Germinal center (tissue), 1 donor: ENCODE results near the gene WAPL.

ENCODE experiments used
- DNase-seq: peaks from one replicate; pipeline ENCODE4 v3.0.0; 2012; ENCODE audit warnings: mixed read lengths, low spot score

WAPL gene

DNA sequence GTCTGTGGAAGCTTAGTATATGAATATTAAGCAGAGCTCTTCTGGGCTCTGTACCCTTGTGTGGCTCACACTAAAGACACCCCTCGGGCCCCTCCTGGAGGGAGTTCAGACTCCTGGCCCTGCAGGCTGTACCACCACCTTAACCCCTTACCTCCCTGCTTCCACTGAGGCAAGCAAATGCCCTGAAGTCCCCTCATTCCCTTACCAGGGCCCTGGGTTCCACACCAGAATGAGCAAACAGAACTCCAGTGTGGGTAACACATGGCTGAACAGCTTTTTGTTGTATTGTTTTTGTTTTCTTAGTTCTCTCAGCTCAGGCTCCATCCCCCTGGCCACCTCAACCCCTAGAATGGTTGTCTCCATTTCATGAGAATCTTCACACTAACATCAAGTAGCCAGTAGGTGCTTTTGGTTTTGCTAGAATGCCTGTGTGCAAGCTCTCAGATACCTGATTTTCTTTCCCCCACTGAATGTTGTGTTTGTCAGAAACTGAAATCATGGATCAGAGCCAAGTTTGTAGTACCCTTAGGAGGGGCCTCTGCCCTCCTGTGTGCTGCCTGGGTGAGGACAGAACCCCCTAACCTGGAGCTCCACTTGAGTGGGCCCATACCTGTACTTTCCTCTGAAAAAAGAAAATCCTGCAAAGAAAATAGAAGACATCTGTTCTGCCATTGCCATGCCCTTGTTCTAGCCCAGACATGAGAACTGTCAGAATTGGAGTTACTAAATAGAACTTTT is 2.8 kb upstream of the WAPL start:
- DNase-seq: no peak

DNA sequence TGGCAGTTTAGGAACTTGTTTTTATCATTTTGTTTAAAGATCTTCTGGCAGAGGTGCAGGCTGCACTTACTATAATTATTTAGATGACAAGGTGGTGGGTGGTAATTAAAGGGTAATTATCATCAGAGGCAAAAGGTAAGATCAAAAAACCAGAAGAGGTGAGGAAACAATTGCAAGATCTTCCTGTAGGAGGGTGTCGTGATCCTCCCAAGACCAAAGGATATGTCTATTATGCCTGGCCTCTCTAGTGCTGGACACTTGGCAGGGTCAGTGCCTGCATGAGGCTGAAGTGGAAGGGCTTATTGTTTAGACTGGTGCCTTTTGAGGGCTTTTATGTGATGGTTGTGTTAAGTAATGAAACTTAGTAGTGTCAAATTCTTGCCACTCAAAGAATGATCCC is 1.8 kb upstream of the WAPL start:
- no peak for DNase-seq

DNA sequence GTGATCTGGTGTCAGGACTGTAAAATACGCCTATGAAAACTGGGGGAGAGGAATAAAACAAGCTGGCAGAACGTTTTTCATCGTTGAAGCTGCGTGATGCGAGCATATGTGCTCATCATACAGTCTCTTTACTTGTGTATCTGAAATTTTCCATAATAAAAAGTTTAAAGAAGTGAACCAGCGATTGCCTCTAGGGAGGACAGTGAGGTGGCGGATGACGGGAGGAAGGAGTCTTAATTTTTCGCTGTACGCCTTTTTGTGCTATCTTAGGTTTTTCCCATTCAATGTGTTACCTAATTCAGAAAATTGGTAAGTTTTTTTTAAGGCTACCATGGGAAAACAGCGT is 891 bp upstream of the WAPL start:
- no peak for DNase-seq

DNA sequence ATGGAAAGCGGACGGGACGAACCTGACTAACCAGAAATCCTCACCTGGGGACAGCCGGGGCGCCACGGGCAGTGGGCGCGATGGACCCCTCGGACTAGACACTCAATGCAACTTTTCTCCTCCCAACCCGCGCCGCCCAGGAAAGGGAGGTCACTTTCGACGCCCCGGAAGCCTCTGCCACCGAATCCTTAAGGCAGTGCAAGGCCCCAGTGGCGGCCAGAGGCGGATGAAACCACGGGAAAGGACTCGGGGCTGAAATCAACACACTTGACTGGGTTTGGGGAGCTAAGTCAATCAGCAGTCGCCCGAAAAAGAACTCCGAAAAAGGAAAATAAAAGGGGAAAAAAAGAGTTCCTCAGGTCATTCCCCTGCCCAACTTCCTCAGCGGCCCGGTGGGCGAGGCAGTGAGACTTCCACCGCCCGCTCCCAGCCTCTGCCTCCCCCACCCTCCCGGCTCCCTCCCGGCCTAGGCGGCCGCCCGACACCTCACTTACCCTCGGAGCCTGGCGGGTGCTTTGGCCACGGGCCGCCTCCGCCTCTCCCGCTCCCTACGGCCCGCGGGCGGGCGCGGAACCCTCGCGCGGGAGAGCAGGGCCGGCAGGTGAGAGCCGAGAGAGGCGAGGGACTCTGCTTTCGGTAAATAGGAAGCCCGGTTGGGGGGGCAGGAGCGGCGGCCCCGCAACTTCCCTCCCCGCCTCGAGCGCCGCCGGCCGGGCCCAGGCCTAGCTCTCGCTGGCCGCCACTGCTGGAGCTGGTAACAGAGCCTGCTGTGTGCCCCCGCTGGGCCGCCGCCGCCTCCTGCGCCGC is 518 bp downstream of the WAPL start:
- peak; percentile 73 for DNase-seq

DNA sequence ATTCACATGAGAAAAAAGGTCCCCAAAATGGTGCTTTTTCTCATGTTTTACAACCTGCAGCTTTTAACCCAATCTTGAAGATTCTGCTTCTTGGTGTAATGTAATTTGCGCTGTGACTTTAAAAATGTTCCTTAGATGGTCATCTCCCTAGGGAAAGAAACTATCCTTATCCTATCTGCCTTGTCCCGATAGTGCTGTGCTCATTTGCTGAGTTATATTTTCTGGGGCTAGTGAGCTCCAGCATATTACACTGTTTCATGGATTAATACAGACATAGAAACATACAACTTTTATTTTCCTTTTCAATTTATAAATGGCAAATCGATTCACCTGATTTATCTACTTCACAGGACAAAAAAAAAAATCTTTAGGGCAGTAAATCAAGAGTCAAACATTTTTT is 2.8 kb downstream of the WAPL start:
- no peak for DNase-seq

DNA sequence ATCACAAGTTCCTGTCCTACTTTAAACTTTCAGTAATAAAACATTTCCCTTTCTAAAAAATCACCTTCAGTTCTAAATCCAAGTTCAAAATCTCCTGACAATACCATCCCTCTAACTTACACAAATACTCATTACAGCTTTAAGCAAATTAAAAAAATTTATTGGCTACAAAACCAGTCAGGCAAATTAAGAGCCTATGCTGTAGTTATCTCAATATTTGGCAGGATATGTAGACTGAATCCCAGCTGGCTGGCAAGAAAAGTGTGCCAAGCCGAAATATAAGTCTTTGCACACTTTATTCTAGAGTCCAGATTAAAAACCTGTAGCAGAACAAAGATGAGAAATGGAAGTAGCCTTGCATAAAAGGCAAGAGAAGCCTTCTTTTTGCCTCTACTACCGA is 9.5 kb downstream of the WAPL start:
- DNase-seq: no peak

DNA sequence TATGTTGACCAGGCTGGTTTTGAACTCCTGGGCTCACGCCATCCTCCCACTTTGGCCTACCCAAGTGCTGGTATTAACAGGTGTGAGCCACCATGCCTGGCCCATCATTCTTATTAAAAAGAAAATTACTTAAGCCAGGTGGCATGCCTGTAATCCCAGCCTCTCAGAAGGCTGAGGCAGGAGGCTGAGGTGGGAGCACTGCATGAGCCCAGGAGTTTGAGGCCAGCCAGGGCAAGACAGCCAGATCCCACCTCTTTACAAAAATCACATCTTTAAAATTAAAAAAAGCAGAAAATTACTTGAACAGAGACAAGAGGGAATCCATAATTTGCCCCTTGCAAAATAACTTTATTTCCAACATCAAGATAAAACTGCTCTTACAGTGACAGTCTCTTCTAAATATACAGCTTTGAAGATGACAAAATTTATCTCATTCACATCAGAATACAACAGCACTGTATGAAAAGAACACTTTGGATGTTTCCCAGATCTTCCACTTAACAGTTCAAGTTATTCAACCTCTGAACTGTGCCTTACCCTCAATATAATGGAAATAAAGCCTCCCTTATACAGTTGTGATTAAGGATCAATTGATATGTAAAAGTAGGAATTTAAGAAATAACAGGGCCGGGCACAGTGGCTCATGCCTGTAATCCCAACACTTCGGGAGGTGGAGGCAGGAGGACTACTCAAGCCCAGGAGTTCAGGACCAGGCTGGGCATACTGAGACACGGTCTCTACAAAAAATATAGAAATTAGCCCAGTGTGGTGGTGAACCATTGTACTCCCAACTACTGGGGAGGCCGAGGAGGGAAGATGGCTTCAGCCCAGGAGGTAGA is 10.3 kb downstream of the WAPL start:
- DNase-seq: no peak

DNA sequence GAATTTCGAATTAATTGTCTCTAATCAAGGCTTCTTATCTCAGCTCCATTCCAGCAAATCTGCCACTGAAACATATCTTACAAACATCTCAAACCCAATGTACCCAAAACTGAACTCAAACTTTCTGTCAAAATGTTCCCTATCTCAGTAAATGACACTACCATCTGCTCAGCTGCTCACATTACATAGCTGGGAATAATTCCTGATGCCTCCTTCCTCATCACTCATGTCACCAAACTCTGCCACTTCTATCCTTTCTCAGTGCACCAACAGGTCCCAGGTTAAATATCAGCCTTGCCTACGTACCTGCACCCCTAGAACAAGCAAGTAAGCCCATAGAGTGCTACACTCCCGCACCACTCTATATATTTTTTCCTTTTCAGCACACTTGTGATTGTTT is 12.4 kb downstream of the WAPL start:
- no peak for DNase-seq

DNA sequence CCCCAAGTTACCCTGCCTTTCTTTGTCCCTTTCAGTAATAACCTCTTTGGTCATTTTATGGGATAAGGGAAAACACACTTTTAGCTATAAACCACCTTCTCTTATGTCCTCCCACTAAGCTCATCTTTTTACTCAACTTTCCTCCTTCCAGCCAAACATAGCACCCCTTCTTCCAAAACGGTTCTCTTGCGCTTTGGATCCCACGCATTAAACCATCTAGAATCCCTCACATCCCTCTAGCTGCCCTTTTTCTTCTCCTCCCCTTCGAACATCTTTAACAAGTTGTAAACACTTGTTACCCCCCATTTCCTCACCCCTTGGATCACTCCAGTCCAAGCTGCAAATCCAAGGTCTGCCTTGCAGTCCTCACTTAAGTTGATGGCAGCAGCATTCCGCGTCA is 13.4 kb downstream of the WAPL start:
- DNase-seq: no peak

DNA sequence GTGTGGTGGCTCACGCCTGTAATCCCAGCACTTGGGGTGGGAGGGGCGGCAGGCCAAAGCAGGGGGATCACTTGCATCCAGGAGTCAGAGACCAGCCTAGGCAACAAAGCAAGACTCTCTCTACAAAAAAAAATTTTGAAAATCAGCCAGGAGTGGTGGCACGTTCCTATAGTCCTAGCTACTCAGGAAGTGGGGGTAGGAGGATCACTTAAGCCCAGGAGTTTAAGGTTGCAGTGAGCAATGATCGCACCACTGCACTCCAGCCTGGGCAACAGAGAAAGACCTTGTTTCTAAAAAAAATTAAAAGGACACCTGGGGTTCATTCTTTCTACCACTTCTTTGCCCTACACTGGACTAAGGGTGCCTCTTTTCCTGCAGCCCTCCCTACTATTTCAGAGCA is 15.1 kb downstream of the WAPL start:
- no peak for DNase-seq

DNA sequence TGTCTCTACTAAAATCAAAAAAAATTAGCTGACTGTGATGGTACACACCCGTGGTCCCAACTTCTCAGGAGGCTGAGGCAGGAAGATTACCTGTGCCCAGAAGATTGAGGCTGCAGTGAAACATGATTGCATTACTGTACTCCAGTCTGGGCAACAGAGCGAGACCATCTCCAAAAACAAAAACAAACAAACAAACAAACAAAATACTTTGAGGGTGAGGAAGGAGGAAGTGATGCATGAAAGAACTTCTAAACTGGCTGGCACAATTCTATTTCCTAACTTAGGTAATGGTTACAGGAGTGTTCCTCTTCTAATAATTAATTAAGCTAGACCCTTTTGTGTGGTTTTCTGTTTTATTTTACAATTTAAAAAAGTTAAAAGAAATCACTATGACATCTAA is 15.5 kb downstream of the WAPL start:
- DNase-seq: no peak

DNA sequence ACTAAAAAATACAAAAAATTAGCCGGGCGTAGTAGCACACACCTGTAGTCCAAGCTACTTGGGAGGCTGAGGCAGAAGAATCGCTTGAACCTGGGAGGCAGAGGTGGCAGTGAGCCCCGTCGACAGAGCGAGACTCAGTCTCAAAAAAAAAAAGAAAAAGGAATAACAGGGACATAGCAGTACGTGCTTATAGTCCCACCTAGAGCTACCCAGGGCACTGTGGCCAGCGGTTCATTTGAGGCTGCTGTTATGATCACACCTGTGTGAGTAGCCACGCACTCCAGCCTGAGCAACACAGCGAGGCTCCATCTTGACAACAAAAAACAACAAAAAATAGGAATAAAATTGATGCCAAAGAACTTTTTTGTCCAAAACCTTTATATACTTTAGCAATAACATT is 17.1 kb downstream of the WAPL start:
- DNase-seq: no peak

DNA sequence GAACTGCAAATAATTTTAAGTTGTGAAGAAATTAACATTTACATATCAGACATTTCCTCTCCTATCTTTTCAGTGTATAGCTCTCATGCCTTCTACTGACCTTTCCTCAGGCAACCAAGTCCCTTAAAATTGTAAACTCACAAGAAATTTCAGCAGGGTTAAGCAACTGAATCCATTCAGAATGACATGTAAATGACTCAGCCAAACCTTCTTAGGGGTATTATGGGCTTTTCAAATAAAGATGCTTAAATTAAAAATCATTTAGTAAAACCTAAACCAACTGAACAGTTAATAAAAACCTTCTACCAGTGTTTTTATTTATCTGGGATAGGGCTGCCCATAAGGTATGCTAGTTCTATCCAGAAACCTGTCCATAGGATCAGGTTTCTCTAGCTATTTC is 20.7 kb downstream of the WAPL start:
- DNase-seq: no peak

DNA sequence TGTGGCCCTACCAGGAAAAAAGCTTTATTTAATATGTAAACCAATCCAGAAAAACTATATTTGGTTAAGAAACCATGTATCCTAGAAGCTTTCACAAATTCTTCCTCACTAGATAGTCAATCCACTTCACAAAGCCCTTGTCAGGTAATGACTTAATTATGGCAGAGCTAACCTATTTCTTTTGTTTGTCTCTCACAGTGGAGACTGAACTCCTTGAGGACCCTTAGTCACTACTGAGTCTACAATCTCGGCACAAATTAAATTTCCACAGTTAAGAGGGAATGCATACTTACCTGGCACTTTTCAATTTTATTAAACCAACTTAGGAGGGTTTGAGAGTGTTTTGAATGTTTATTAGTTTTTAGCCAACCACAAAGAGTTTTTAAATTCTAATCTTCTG is 23.0 kb downstream of the WAPL start:
- no peak for DNase-seq

DNA sequence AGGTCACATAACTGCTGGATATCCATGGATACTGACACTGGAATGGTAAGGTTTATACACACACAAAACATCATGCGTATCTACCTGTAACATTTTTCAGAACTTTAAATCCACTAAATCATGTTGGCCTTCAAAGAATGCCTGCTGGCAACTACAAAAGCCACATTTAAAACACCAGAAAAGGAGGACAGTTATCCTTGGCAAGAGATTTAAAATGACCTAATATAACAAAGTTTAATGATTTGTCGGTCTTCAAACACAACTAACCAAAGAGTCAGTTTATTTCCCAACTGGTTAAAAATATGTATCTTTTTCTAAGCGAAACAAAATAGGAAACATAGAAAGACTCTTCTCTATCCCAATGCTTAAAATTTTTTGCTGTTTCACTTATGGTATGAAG is 24.0 kb downstream of the WAPL start:
- DNase-seq: no peak

DNA sequence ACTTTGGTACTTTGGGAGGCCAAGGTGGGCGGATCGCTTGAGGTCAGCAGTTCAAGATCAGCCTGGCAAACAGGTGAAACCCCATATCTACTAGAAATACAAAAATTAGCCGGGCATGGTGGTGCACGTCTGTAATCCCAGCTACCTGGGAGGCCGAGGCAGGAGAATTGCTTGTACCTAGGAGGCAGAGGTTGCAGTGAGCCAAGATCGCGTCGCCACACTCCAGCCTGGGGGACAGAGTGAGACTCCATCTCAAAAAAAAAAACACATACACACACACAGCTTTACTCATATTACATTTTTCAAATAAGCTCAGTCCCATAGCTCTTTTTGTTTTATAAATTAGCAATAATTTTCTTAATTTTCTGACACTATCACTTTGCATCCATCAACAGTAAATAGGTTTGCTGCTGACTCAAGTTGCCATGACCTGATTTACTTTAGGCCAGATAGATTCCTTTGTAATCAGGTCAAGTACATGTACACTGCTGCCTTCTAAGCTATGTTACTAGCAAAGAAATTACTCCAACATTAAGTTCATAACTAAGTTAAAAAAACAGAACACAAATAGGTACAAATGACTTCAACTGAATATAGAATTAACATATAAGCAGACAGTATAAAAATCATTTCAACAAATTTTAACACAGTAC is 31.5 kb downstream of the WAPL start:
- no peak for DNase-seq

DNA sequence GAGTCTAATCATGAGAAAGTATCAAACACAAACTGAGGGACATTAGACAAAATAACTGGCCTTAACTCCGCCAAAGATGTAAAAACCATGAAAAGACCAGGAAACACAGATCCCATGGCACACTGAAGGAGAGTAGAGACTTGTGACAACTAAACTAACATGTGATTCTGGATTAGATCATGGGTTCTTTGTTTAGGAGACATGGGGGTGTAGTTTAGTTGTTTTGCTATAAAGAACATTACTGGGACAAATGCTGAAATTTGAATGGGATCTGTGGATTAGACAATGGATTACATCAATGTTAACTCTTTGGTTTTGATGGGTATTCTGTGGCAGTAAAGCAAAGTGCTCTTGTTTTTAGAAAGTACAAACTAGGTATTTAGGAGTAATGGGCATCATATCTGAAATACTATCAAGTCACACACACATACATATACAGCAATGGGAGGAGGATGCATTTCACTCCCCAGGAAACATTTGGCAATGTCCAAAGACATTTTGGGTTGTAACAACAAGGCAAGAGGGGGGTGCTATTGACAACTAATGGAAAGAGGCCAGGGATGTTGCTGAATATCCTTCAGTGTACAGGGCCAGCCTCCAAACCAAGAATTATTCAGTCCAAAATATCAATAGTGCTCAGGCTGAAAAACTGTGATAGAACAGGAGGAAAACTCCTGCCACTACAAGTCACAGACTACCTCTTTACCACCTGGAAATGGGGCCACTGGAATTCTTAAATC is 32.4 kb downstream of the WAPL start:
- no peak for DNase-seq

DNA sequence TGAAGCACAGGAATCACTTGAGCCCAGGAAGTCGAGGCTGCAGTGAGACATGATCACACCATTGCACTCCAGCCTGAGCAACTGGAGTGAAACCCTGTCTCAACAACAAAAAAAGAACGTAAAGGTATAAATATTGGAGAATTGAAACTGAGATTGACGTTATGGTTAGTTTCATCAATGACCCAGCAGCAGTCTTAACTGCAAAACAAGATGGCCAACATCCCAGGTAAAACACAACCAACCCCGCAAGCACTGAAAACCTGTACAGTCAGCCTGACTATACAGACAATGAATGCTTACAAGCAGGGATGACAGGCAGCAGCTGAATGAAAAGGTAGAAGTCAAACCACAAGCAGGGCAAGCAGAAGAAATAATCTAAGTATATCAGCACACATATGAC is 34.7 kb downstream of the WAPL start:
- no peak for DNase-seq

DNA sequence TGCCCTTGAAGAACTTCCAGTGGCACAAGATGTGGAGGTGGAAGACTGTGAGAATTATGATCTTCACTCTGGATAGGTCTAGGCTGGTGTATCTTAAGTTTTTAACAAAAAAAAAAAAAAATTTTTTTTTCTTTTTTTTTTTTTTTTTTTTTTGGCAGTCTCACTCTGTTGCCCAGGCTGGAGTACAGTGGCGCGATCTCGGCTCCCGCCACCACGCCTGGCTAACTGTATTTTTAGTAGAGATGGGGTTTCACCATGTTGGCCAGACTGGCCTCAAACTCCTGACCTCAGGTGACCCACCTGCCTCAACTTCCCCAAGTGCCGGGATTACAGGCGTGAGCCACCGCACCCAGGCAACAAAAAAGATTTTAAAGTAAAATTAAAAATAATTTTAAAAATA is 37.9 kb downstream of the WAPL start:
- DNase-seq: no peak

DNA sequence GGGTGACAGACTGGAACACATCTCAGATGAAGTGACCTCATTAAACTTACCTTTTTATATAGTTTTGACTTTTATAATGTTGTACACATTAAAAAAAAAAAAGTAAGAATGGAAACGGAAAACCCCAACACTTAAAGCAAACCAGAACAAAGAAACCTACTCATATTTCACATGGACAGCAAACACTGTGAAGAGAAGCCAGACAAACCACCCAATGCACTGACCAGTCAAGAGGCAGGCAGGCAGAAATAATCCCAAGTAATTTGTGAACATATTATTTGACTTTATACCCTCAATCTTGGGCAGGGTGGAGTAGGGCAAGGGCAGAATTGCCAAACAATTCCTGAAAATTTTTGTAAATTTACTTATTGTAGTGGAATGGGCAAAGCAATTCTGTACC is 39.8 kb downstream of the WAPL start:
- DNase-seq: no peak

DNA sequence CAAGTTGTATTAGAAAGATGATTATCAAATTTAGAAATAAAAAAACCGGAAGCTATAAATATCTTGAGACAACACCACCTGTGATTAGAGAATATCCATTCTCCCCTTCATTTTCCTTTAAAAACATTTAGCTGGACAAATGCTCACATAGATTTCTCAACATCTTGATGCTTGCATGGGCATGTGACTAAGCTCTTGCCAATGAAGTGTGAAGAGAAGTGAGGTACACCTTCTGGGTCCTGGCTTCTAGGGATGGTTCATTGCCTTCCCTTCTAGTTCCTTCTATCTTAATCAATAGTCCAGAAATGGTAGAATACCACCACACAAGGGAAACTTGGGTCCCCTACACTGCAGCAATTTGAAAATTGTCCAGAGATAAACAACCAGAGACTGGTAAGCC is 41.0 kb downstream of the WAPL start:
- no peak for DNase-seq

DNA sequence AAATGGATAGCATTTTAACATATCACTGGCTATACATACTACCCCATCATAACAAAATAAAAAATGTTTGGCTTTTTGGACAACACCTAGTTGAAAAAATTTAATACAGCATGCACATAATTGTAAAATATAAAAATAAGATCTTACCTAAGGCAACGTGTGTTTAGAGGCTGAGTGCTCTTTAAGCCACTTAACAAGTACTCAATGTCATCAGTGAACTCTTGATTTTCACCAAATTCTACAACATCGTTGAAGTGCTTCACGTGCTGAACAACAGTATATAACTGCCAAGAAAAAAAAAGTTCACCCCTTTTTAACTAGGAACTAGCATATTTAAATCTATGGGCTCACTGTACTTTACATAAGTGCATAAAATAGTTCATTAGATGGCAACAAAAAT is 49.5 kb downstream of the WAPL start:
- DNase-seq: no peak
